Measurements from ENCODE around the gene ZNF770. TPM values are rescaled to one million over a fixed set of nuclear protein-coding genes. Genes with fewer than 3 reads are reported as not detected.
"Not testable (repeated sequence)": the region's sequence is repeated elsewhere in the genome, so short reads cannot be mapped to it uniquely, and the experiment has no call there.

The ZNF770 gene
- total RNA-seq, 1 donor from 2014 or later: 28.2 TPM

DNA sequence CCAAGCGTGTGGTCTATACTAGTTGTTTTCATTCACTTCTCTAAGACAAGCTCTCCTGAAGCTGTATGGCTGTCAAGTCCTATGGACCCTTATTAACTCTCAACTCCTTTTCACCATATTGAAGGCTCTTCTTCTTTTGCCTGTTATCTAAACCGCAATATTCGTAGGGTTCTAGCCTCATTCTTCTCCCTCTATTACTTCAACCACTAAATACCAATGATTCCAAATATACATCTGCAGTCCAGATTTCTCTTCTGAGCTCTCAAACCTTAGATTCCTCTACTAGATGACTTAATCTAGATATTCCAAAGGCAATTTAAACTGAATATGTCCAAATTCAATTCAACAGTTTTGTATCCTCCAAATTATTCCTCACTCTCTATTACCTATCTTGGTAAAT lies 43.2 kb downstream of the ZNF770 start:
- Histone ChIP-seq H3K9me3 (no peaks in the 10 kb centered on the region), H3K4me1 (no peaks in the 10 kb centered on the region), H3K4me3 (no peak overlapping the region), H3K36me3 (peaks cover 0 to 39% of the 10 kb centered on the region in 2 donors), H3K27ac (no peak overlapping the region), H3K27me3 (no peaks in the 10 kb centered on the region)
- no peak for TF ChIP-seq POLR2AphosphoS5 (IDR thresholded peaks at IDR 0.05; ENCODE audit: insufficient read depth in 1 of 2, low read depth in 1 of 2)
- TF ChIP-seq POLR2A (IDR thresholded peaks at IDR 0.05): no peak
- TF ChIP-seq, protein P1, sequence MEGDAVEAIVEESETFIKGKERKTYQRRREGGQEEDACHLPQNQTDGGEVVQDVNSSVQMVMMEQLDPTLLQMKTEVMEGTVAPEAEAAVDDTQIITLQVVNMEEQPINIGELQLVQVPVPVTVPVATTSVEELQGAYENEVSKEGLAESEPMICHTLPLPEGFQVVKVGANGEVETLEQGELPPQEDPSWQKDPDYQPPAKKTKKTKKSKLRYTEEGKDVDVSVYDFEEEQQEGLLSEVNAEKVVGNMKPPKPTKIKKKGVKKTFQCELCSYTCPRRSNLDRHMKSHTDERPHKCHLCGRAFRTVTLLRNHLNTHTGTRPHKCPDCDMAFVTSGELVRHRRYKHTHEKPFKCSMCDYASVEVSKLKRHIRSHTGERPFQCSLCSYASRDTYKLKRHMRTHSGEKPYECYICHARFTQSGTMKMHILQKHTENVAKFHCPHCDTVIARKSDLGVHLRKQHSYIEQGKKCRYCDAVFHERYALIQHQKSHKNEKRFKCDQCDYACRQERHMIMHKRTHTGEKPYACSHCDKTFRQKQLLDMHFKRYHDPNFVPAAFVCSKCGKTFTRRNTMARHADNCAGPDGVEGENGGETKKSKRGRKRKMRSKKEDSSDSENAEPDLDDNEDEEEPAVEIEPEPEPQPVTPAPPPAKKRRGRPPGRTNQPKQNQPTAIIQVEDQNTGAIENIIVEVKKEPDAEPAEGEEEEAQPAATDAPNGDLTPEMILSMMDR (IDR thresholded peaks at IDR 0.05): no peak
- intact Hi-C loops (cut with DNase I): no loop called here
- DNase-seq (ENCODE audit: extremely low spot score in 2 of 2): no peak

DNA sequence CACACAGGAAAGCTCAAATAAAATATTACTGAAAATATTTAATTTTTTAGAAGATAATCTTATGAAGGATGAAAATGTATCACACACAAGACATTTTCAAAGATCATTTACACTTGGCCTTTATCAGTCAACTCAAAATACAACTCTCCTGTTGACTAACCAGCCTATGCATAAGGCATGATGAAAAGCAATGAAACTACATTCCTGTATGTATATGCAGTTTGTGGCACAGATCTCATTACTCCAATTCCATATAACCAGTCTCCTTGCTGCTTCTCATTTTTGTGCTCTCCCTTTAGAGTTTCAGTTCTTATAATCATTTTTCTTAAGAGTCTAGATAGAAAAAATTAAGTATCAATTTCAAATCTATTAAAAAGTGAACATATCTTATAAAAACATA lies 44.4 kb downstream of the ZNF770 start:
- Histone ChIP-seq H3K4me1 (no peaks in the 10 kb centered on the region), H3K36me3 (peaks cover 0 to 44% of the 10 kb centered on the region in 2 donors), H3K27ac (no peak overlapping the region), H3K27me3 (no peaks in the 10 kb centered on the region), H3K4me3 (no peak overlapping the region), H3K9me3 (no peaks in the 10 kb centered on the region)
- no peak for DNase-seq (ENCODE audit: extremely low spot score in 2 of 2)
- intact Hi-C loops (cut with DNase I): no loop called here
- TF ChIP-seq, protein P1 (IDR thresholded peaks at IDR 0.05): no peak
- TF ChIP-seq POLR2A (IDR thresholded peaks at IDR 0.05) (no peak), POLR2AphosphoS5 (IDR thresholded peaks at IDR 0.05; ENCODE audit: insufficient read depth in 1 of 2, low read depth in 1 of 2) (no peak)

DNA sequence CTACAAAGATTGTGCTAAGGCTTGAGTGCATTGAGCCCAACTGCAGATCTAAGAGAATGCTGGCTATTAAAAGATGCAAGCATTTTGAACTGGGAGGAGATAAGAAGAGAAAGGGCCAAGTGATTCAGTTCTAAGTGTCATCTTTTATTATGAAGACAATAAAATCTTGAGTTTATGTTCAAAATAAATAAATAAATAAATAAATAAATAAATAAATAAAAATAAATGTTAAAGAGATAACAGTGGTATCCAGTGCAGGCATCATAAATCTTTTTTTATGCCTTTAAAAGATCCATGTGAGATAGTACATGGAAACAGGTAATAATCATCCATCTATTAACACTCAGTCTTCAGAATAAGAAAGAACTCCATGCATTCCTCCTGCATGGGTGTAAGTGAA lies 44.8 kb downstream of the ZNF770 start:
- H3K36me3 ChIP-seq: peaks cover 0 to 44% of the 10 kb centered on the region in 2 donors
- H3K27ac ChIP-seq; intact Hi-C loops (cut with DNase I); H3K4me3 ChIP-seq; H3K27me3 ChIP-seq; DNase-seq (ENCODE audit: extremely low spot score in 2 of 2); H3K4me1 ChIP-seq; H3K9me3 ChIP-seq: not testable (repeated sequence)

- Histone ChIP-seq H3K4me3 (no peak overlapping the region), H3K36me3 (peaks cover 0 to 46% of the 10 kb centered on the region in 2 donors), H3K4me1 (no peaks in the 10 kb centered on the region), H3K27ac (no peak overlapping the region), H3K27me3 (no peaks in the 10 kb centered on the region), H3K9me3 (no peaks in the 10 kb centered on the region)
- TF ChIP-seq, protein P1 (IDR thresholded peaks at IDR 0.05): no peak
- TF ChIP-seq POLR2AphosphoS5 (IDR thresholded peaks at IDR 0.05; ENCODE audit: insufficient read depth in 1 of 2, low read depth in 1 of 2) (no peak), POLR2A (IDR thresholded peaks at IDR 0.05) (no peak)
- DNase-seq (ENCODE audit: extremely low spot score in 2 of 2): no peak
- intact Hi-C loops (cut with DNase I): no loop called here
Observed at GRCh38 chr15:34942363-34942762, 45.7 kb downstream of the ZNF770 start.

DNA sequence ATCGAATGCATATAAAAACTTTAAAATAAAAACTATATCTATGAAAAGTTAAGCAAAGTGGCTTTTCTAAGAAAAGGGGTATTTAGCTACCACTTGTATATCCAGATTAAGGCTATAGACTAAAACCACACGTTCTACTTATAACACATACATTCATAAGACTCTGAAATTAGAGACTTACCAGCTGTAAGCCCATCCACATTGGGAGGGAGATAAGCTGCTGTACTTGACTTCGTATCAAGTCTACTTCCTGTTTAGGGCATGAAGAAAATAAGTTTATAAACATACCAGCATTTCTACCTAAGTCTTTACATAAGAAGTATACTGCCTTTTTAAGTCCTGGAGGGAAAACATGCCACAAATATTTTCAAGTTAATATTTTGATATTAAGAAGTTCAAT lies 46.3 kb downstream of the ZNF770 start:
- no peak for DNase-seq (ENCODE audit: extremely low spot score in 2 of 2)
- TF ChIP-seq, protein P1 (IDR thresholded peaks at IDR 0.05): no peak
- TF ChIP-seq POLR2AphosphoS5 (IDR thresholded peaks at IDR 0.05; ENCODE audit: insufficient read depth in 1 of 2, low read depth in 1 of 2) (no peak), POLR2A (IDR thresholded peaks at IDR 0.05) (no peak)
- Histone ChIP-seq H3K9me3 (no peaks in the 10 kb centered on the region), H3K36me3 (peaks cover 0 to 51% of the 10 kb centered on the region in 2 donors), H3K27me3 (no peaks in the 10 kb centered on the region), H3K4me3 (no peak overlapping the region), H3K4me1 (no peaks in the 10 kb centered on the region), H3K27ac (no peak overlapping the region)
- intact Hi-C loops (cut with DNase I): no loop called here

Data from vagina (tissue), 2 donors.